ENCODE data around the gene POLN. TPM values are rescaled to one million over a fixed set of nuclear protein-coding genes. Genes with fewer than 3 reads are reported as not detected.
A peak's percentile ranks its signal among the peaks of the same experiment; 100 is the strongest.

Gene POLN
- polyA plus RNA-seq, 3 donors: 0.08 to 0.33 (median 0.28) TPM

DNA sequence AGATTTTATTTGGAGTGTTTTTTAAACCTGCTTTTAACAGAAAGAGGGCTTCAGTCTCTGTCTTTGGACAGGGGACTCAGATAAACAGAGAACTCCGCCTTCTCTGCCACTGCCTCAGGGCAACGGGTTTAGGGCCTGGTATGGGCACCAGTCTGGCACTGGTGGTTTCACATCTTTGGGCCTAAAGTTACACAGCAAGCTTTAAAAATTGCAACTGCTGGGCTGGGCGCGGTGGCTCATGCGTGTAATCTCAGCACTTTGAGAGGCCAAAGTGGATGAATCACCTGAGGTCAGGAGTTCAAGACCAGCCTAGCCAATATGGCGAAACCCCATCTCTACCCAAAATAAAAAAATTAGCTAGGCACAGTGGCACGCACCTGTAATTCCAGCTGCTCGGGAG lies 193.1 kb downstream of the POLN start:
- H2AFZ ChIP-seq (ENCODE audit: insufficient read depth, low read depth, low read length, poor library complexity, severe bottlenecking): no peak overlapping the region
- no peak for DNase-seq
- H3K27me3 ChIP-seq (ENCODE audit: control insufficient read depth in 2 of 2, insufficient read depth in 2 of 2, low read length in 2 of 2): peaks cover 2 to 61% of the 10 kb centered on the region in 2 donors
- no peaks in the 10 kb centered on the region for H3K79me2 ChIP-seq (ENCODE audit: insufficient read depth, low read length)
- H3K36me3 Mint-ChIP-seq: peaks cover 2 to 8% of the 10 kb centered on the region in 2 donors
- H3K4me3 Mint-ChIP-seq: no peak overlapping the region
- H3K27ac ChIP-seq (ENCODE audit: low read depth in 1 of 2, low read length in 2 of 2): no peak overlapping the region
- H3K27ac Mint-ChIP-seq: no peak overlapping the region
- peaks cover 0 to 2% of the 10 kb centered on the region in 2 donors for H3K36me3 ChIP-seq (replicated peaks in 1 of 2; ENCODE audit: control insufficient read depth in 1 of 2, insufficient read depth in 2 of 2, low read length in 2 of 2)
- H4K20me1 ChIP-seq (ENCODE audit: insufficient read depth, low read length): peaks cover 4% of the 10 kb centered on the region
- H3K9me3 Mint-ChIP-seq: peaks cover 0 to 7% (median 4%) of the 10 kb centered on the region in 7 donors
- H3K4me1 ChIP-seq (ENCODE audit: control insufficient read depth in 1 of 2, insufficient read depth in 2 of 2, low read length in 2 of 2): no peaks in the 10 kb centered on the region
- H3K4me2 ChIP-seq (replicated peaks; ENCODE audit: extremely low read depth, low read length, poor library complexity, severe bottlenecking): no peak overlapping the region
- 93% methylated on average over 8 of the region's 8 CpGs for WGBS (ENCODE audit: insufficient coverage)
- no peak overlapping the region for H3K9ac ChIP-seq (ENCODE audit: insufficient read depth, low read length, poor library complexity, severe bottlenecking)
- peaks cover 50 to 80% (median 51%) of the 10 kb centered on the region in 3 donors for H3K27me3 Mint-ChIP-seq (ENCODE audit: low read depth in 3 of 3)
- H3K9me3 ChIP-seq (replicated peaks in 1 of 2; ENCODE audit: control insufficient read depth in 1 of 2, insufficient read depth in 1 of 2, low read length in 2 of 2): peaks cover 3 to 5% of the 10 kb centered on the region in 2 donors
- intact Hi-C loops (cut with micrococcal nuclease): no loop called here
- H3K4me3 ChIP-seq (replicated peaks in 1 of 3; ENCODE audit: low read depth in 2 of 3, low read length in 3 of 3): no peak overlapping the region
- H3K4me1 Mint-ChIP-seq: no peaks in the 10 kb centered on the region
- TF ChIP-seq, protein P1, sequence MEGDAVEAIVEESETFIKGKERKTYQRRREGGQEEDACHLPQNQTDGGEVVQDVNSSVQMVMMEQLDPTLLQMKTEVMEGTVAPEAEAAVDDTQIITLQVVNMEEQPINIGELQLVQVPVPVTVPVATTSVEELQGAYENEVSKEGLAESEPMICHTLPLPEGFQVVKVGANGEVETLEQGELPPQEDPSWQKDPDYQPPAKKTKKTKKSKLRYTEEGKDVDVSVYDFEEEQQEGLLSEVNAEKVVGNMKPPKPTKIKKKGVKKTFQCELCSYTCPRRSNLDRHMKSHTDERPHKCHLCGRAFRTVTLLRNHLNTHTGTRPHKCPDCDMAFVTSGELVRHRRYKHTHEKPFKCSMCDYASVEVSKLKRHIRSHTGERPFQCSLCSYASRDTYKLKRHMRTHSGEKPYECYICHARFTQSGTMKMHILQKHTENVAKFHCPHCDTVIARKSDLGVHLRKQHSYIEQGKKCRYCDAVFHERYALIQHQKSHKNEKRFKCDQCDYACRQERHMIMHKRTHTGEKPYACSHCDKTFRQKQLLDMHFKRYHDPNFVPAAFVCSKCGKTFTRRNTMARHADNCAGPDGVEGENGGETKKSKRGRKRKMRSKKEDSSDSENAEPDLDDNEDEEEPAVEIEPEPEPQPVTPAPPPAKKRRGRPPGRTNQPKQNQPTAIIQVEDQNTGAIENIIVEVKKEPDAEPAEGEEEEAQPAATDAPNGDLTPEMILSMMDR (IDR thresholded peaks at IDR 0.05): no peak

DNA sequence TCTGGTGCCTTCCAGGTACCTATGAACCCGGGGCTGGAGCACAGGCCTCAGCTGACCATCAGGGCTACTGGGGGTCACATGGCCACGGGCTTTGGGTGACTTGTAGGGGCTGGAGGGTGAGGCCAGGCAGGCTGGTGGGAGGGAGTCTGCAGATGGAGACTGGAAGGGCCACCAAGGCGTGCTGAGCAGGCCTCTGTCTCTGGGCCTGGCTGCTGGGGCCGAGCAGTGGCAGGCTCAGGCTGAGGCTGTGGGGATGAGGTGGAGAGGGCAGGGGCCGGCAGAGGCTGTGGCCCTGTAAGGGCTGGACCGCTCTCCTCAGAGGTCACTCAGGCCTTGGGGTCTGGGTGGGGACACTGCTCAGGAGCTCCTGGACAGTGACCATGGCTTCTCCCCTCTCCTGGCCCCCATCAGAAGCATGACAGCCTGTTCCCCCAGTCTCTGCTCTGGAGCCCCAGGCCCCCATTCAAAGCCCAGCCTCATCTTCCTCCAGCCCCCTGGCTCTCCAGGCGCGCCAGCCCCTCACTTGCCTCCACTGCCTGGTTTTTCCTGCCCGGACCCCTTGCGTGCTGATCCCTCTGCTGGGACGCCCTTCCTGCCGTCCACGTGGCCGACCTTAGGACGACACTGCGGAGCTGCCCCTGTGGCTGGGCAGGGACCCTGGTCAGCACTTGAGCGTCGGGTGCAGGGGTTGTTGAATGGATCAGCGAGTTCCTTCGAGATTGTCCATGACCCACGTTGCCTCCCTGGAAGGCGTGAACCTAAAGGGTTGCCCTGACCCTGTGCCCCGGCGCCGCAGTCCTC lies 193.9 kb downstream of the POLN start:
- Mint-ChIP-seq H3K27ac (peak overlapping the region in 1 of 7 donors; percentile 52), H3K36me3 (peaks cover 2 to 10% of the 10 kb centered on the region in 2 donors), H3K9me3 (peaks cover 0 to 7% (median 5%) of the 10 kb centered on the region in 7 donors), H3K4me3 (no peak overlapping the region), H3K4me1 (peaks cover under 1% of the 10 kb centered on the region), H3K27me3 (ENCODE audit: low read depth in 3 of 3) (peaks cover 46 to 75% (median 49%) of the 10 kb centered on the region in 3 donors)
- no peak overlapping the region for H3K27ac ChIP-seq (ENCODE audit: low read depth in 1 of 2, low read length in 2 of 2)
- no peaks in the 10 kb centered on the region for H3K79me2 ChIP-seq (ENCODE audit: insufficient read depth, low read length)
- peaks cover 12% of the 10 kb centered on the region for H4K20me1 ChIP-seq (ENCODE audit: insufficient read depth, low read length)
- H3K9ac ChIP-seq (ENCODE audit: insufficient read depth, low read length, poor library complexity, severe bottlenecking): no peak overlapping the region
- TF ChIP-seq, protein P1 (IDR thresholded peaks at IDR 0.05): no peak
- H3K9me3 ChIP-seq (replicated peaks in 1 of 2; ENCODE audit: control insufficient read depth in 1 of 2, insufficient read depth in 1 of 2, low read length in 2 of 2): peaks cover 3 to 5% of the 10 kb centered on the region in 2 donors
- H3K4me3 ChIP-seq (replicated peaks in 1 of 3; ENCODE audit: low read depth in 2 of 3, low read length in 3 of 3): no peak overlapping the region
- 97% methylated on average over 20 of the region's 25 CpGs for WGBS (ENCODE audit: insufficient coverage)
- H3K36me3 ChIP-seq (replicated peaks in 1 of 2; ENCODE audit: control insufficient read depth in 1 of 2, insufficient read depth in 2 of 2, low read length in 2 of 2): peaks cover 0 to 3% of the 10 kb centered on the region in 2 donors
- no peak overlapping the region for H2AFZ ChIP-seq (ENCODE audit: insufficient read depth, low read depth, low read length, poor library complexity, severe bottlenecking)
- intact Hi-C loops (cut with micrococcal nuclease): no loop called here
- peaks cover 2 to 60% of the 10 kb centered on the region in 2 donors for H3K27me3 ChIP-seq (ENCODE audit: control insufficient read depth in 2 of 2, insufficient read depth in 2 of 2, low read length in 2 of 2)
- H3K4me1 ChIP-seq (ENCODE audit: control insufficient read depth in 1 of 2, insufficient read depth in 2 of 2, low read length in 2 of 2): peaks cover 2% of the 10 kb centered on the region in 2 donors
- no peak overlapping the region for H3K4me2 ChIP-seq (replicated peaks; ENCODE audit: extremely low read depth, low read length, poor library complexity, severe bottlenecking)
- peak in 1 of 3 donors; percentile 2 for DNase-seq

Data from CD14-positive monocyte (primary cell).